ENCODE data around the gene SYCE3. TPM values are rescaled to one million over a fixed set of nuclear protein-coding genes. Genes with fewer than 3 reads are reported as not detected.

SYCE3 gene
- total RNA-seq, 1 experiment from 2014 or later = not detected

DNA sequence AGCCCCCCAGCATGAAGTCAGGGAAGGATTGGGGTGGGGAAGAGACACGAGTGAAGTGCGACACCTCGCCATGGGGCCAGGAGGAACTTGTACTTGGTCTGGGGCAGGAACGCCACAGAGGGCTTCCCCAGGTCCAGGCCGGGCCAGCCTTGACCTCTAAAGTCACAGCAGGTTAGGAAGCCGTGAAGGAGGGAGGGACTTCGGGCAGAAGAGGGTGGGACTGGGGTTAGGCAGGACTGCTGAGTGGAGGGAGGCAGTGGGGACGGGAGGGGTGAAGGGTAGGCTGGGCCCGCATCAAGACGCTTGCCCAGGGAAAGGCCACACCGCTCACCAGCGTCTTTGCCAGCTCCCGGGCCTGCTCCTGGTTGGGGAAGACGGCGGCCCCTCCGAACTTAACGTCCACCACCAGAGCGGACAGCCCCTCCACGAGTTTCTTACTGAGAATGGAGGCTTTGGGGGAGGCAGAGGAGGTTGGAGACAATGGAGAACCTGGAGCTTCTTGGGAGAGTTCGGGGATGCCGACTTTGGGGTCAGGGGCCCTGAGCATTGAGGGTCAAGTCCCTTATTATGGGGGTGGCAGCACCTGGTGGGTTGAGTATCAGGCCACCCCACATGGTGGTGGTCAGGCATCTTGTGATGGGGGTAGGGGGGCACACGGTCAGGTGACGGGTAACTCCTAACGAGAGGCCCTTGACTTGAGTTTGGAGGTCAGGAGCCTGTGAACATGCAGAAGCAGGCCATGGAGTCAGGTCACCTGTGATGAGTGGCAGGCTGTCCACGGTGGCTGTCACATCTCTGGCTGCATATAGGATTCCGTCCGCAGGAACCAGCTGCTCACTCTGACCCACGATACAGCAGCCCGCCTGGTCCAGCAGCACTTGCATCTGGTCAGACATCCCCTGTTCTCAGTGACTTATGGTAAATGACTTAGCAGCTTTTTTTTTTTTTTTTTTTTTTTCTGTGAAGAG, 35.6 kb downstream of the SYCE3 start:
- intact Hi-C loops (cut with micrococcal nuclease; ENCODE audit: unreplicated experiment) = loop anchor here (5.0 kb wide), 1 partner anchor 55 kb away; the partner anchor contains the start of gene CHKB
- Mint-ChIP-seq H3K27me3 (ENCODE audit: insufficient read depth, unreplicated experiment) (no peaks in the 10 kb centered on the region), H3K4me3 (ENCODE audit: unreplicated experiment) (peak overlapping the region; percentile 89)

DNA sequence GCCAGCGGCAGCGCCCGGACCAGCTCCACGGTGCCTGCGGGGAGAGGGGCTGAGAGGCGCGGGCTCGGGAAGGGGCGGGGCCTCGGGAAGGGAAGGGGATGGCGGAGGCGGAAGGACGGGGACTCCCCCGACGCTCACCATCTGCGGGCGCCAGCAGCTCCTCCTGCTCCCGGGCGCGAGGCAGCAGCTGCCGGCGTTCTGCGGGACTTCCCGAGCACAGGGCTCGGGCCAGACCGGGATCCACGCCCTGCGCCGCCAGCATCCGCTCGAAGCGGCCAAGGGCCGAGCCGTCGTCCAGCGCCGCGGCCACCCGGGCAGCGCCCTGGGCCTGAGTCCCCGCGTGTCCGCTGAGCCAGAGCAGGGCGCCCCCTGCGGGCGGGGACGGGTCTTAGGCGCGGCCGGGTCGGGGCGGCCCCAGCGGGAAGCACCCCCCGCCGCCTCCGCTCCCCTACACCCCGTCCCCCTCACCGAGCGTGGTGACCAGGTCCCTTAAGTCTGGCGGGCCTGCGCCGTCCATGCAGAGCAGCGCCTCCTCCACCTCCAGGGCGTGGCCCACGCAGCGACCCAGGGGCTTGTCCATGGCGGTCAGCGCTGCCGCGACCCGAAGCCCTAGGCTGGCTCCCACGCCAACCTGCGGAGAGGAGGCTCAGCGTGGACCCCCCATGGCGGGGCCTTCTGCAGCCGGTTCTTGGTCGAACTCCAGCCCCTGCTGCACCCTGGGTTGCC, 36.4 kb downstream of the SYCE3 start:
- H3K36me3 Mint-ChIP-seq (ENCODE audit: insufficient read depth, unreplicated experiment) = peaks cover 48% of the 10 kb centered on the region
- no TSS peak for BruUV-seq (replicated peaks)
- H3K4me3 Mint-ChIP-seq (ENCODE audit: unreplicated experiment) = peak overlapping the region; percentile 89
- intact Hi-C loops (cut with micrococcal nuclease; ENCODE audit: unreplicated experiment) = loop anchor here (5.0 kb wide), 1 partner anchor 56 kb away; the partner anchor contains the start of gene CHKB
- Histone ChIP-seq H3K4me3 (ENCODE audit: low read depth, low read length) (peak overlapping the region; percentile 87), H3K9me3 (no peaks in the 10 kb centered on the region), H3K27me3 (replicated peaks; ENCODE audit: control insufficient read depth, insufficient read depth, low read length) (no peaks in the 10 kb centered on the region), H3K4me1 (peaks cover 20% of the 10 kb centered on the region), H3K36me3 (ENCODE audit: control insufficient read depth, insufficient read depth, low read length) (no peaks in the 10 kb centered on the region)
- TF ChIP-seq, protein P1, sequence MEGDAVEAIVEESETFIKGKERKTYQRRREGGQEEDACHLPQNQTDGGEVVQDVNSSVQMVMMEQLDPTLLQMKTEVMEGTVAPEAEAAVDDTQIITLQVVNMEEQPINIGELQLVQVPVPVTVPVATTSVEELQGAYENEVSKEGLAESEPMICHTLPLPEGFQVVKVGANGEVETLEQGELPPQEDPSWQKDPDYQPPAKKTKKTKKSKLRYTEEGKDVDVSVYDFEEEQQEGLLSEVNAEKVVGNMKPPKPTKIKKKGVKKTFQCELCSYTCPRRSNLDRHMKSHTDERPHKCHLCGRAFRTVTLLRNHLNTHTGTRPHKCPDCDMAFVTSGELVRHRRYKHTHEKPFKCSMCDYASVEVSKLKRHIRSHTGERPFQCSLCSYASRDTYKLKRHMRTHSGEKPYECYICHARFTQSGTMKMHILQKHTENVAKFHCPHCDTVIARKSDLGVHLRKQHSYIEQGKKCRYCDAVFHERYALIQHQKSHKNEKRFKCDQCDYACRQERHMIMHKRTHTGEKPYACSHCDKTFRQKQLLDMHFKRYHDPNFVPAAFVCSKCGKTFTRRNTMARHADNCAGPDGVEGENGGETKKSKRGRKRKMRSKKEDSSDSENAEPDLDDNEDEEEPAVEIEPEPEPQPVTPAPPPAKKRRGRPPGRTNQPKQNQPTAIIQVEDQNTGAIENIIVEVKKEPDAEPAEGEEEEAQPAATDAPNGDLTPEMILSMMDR (IDR thresholded peaks at IDR 0.05; ENCODE audit: insufficient read depth in 1 of 2, low read depth in 1 of 2, low read length in 1 of 2, severe bottlenecking in 1 of 2, unreplicated experiment in 1 of 2) = peak in 1 of 2 experiments; percentile 32
- peak; percentile 83 for DNase-seq
- H3K9me3 Mint-ChIP-seq (ENCODE audit: unreplicated experiment) = no peaks in the 10 kb centered on the region
- POLR2A ChIA-PET = interaction anchor here (0.6 to 2.5 kb wide), 11 partner anchors 12 to 219 kb away, joined by 3 to 71 read pairs (median 4); partner anchors contain the start of genes ADM2, KLHDC7B, LMF2 and NCAPH2
- H3K27ac Mint-ChIP-seq (ENCODE audit: unreplicated experiment) = peak overlapping the region; percentile 69
- CTCF ChIA-PET = interaction anchor here (0.6 to 3.2 kb wide), 18 partner anchors 9 to 416 kb away, joined by 3 to 43 read pairs (median 4); partner anchors contain the start of genes ARSA, CHKB, LMF2 and NCAPH2
- peaks cover 14% of the 10 kb centered on the region for H3K4me1 Mint-ChIP-seq (ENCODE audit: low read depth, unreplicated experiment)
- H3K27me3 Mint-ChIP-seq (ENCODE audit: insufficient read depth, unreplicated experiment) = no peaks in the 10 kb centered on the region

More for the DNA sequence above, 35.6 kb downstream of the SYCE3 start:
- H3K27me3 ChIP-seq (replicated peaks; ENCODE audit: control insufficient read depth, insufficient read depth, low read length) = no peaks in the 10 kb centered on the region
- DNase-seq = peak; percentile 62 to 71
- no peaks in the 10 kb centered on the region for H3K9me3 Mint-ChIP-seq (ENCODE audit: unreplicated experiment)
- peaks cover 14% of the 10 kb centered on the region for H3K4me1 Mint-ChIP-seq (ENCODE audit: low read depth, unreplicated experiment)
- H3K27ac Mint-ChIP-seq (ENCODE audit: unreplicated experiment) = peak overlapping the region; percentile 69
- BruUV-seq (replicated peaks) = TSS peak; percentile 8
- POLR2A ChIA-PET = interaction anchor here (0.6 kb wide), 1 partner anchor 101 kb away, joined by 5 read pairs; no protein-coding TSS in a partner anchor
- H3K9me3 ChIP-seq = no peaks in the 10 kb centered on the region
- H3K36me3 Mint-ChIP-seq (ENCODE audit: insufficient read depth, unreplicated experiment) = peaks cover 53% of the 10 kb centered on the region
- H3K4me1 ChIP-seq = peaks cover 20% of the 10 kb centered on the region
- no peaks in the 10 kb centered on the region for H3K36me3 ChIP-seq (ENCODE audit: control insufficient read depth, insufficient read depth, low read length)
- TF ChIP-seq, protein P1 (IDR thresholded peaks at IDR 0.05; ENCODE audit: insufficient read depth in 1 of 2, low read depth in 1 of 2, low read length in 1 of 2, severe bottlenecking in 1 of 2, unreplicated experiment in 1 of 2) = no peak
- CTCF ChIA-PET = interaction anchor here (0.6 to 1.4 kb wide), 2 partner anchors 9 to 19 kb away, joined by 3 to 4 read pairs; partner anchors contain the start of genes LMF2 and NCAPH2
- peak overlapping the region; percentile 87 for H3K4me3 ChIP-seq (ENCODE audit: low read depth, low read length)

DNA sequence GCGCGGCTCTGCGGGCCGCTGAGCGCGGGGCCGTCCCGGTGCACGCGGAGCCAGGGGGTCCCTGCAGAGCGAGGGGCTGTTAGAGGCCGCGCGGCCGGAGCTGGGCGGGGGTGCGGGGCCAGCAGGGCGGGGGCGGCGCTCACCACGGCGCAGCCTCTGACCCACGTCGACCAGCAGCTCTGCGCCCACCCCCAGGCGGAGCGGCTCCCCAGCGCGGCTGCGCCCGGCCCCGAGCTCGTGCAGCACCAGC, 36.9 kb downstream of the SYCE3 start:
- H3K4me1 ChIP-seq = peaks cover 17% of the 10 kb centered on the region
- BruUV-seq (replicated peaks) = no TSS peak
- peaks cover 48% of the 10 kb centered on the region for H3K36me3 Mint-ChIP-seq (ENCODE audit: insufficient read depth, unreplicated experiment)
- H3K27me3 ChIP-seq (replicated peaks; ENCODE audit: control insufficient read depth, insufficient read depth, low read length) = no peaks in the 10 kb centered on the region
- ChIA-PET CTCF (interaction anchor here (0.6 to 3.2 kb wide), 25 partner anchors 10 to 495 kb away, joined by 3 to 43 read pairs (median 4); partner anchors contain the start of genes ARSA, CHKB, KLHDC7B and LMF2), POLR2A (interaction anchor here (0.6 to 2.5 kb wide), 13 partner anchors 12 to 219 kb away, joined by 3 to 71 read pairs (median 4); partner anchors contain the start of genes ADM2, KLHDC7B, LMF2 and NCAPH2)
- no peak for DNase-seq
- H3K27ac Mint-ChIP-seq (ENCODE audit: unreplicated experiment) = peak overlapping the region; percentile 91
- H3K4me3 ChIP-seq (ENCODE audit: low read depth, low read length) = peak overlapping the region; percentile 87
- intact Hi-C loops (cut with micrococcal nuclease; ENCODE audit: unreplicated experiment) = loop anchor here (5.0 kb wide), 1 partner anchor 57 kb away; the partner anchor contains the start of gene CHKB
- H3K4me1 Mint-ChIP-seq (ENCODE audit: low read depth, unreplicated experiment) = peaks cover 14% of the 10 kb centered on the region
- H3K4me3 Mint-ChIP-seq (ENCODE audit: unreplicated experiment) = peak overlapping the region; percentile 89
- no peaks in the 10 kb centered on the region for H3K27me3 Mint-ChIP-seq (ENCODE audit: insufficient read depth, unreplicated experiment)
- no peaks in the 10 kb centered on the region for H3K9me3 Mint-ChIP-seq (ENCODE audit: unreplicated experiment)
- no peaks in the 10 kb centered on the region for H3K36me3 ChIP-seq (ENCODE audit: control insufficient read depth, insufficient read depth, low read length)
- TF ChIP-seq, protein P1 (IDR thresholded peaks at IDR 0.05; ENCODE audit: insufficient read depth in 1 of 2, low read depth in 1 of 2, low read length in 1 of 2, severe bottlenecking in 1 of 2, unreplicated experiment in 1 of 2) = no peak
- no peaks in the 10 kb centered on the region for H3K9me3 ChIP-seq

All from Caco-2 (cell line).